MM.1S (cell line): ENCODE results near the gene RAB3GAP2.

ENCODE experiments used
- DNase-seq: peaks from one replicate; pipeline ENCODE4 v3.0.0-alpha.2; 2015
- H2AFZ ChIP-seq: fragments of 300-600 bp; sonication (generic); 2 replicates; pipeline ENCODE4 v1.6.0; 2016; ENCODE audit warnings: antibody characterized with exemption, low read length
- H3F3A ChIP-seq: fragments of 300-600 bp; sonication (generic); 2 replicates; pipeline ENCODE4 v1.6.1; 2016; ENCODE audit warnings: mild to moderate bottlenecking, antibody characterized with exemption, low read length, moderate library complexity, mixed read lengths; ENCODE audit not compliant: insufficient read depth
- H3K27ac ChIP-seq: fragments of 300-600 bp; sonication (generic); 2 replicates; pipeline ENCODE4 v1.5.1; 2016; ENCODE audit warnings: mild to moderate bottlenecking, low read length
- H3K27me3 ChIP-seq: fragments of 300-600 bp; sonication (generic); replicated peaks from 2 replicates; pipeline ENCODE4 v1.6.0; 2016; ENCODE audit warnings: low read length; ENCODE audit not compliant: insufficient read depth
- H3K36me3 ChIP-seq: fragments of 300-600 bp; sonication (generic); replicated peaks from 2 replicates; pipeline ENCODE4 v1.6.1; 2016; ENCODE audit warnings: mild to moderate bottlenecking, low read length, mixed read lengths; ENCODE audit not compliant: insufficient read depth
- H3K4me1 ChIP-seq: fragments of 300-600 bp; sonication (generic); 2 replicates; pipeline ENCODE4 v1.6.1; 2016; ENCODE audit warnings: low read length, mixed read lengths
- H3K4me2 ChIP-seq: fragments of 300-600 bp; sonication (generic); 2 replicates; pipeline ENCODE4 v1.6.0; 2016; ENCODE audit warnings: low read depth, low read length
- H3K4me3 ChIP-seq: fragments of 300-600 bp; sonication (generic); 2 replicates; pipeline ENCODE4 v1.5.1; 2016; ENCODE audit warnings: low read length, mixed read lengths
- H3K79me2 ChIP-seq: fragments of 300-600 bp; sonication (generic); 2 replicates; pipeline ENCODE4 v1.6.1; 2016; ENCODE audit warnings: mixed run types, low read length, mixed read lengths
- H3K9ac ChIP-seq: fragments of 300-600 bp; sonication (generic); 2 replicates; pipeline ENCODE4 v1.6.1; 2016; ENCODE audit warnings: low read length, mixed read lengths
- H3K9me2 ChIP-seq: fragments of 300-600 bp; sonication (generic); replicated peaks from 2 replicates; pipeline ENCODE4 v1.6.1; 2016; ENCODE audit warnings: mild to moderate bottlenecking, low read length, mixed read lengths; ENCODE audit not compliant: insufficient read depth
- H3K9me3 ChIP-seq: fragments of 300-600 bp; sonication (generic); replicated peaks from 2 replicates; pipeline ENCODE4 v1.6.1; 2016; ENCODE audit warnings: mild to moderate bottlenecking, low read length, mixed read lengths; ENCODE audit not compliant: insufficient read depth
- H4K20me1 ChIP-seq: fragments of 300-600 bp; sonication (generic); 2 replicates; pipeline ENCODE4 v1.6.1; 2016; ENCODE audit warnings: mild to moderate bottlenecking, low read length, moderate library complexity, mixed read lengths; ENCODE audit not compliant: insufficient read depth
- CTCF ChIP-seq: fragments of 300-600 bp; sonication (generic); IDR thresholded peaks from 2 replicates; pipeline ENCODE4 v1.5.1; 2016; ENCODE audit warnings: antibody characterized with exemption, low read length, mixed read lengths
- EZH2 ChIP-seq: fragments of 300-600 bp; sonication (generic); optimal IDR thresholded peaks from 2 replicates; pipeline ENCODE3; 2017; ENCODE audit warnings: low read depth, mild to moderate bottlenecking, antibody characterized with exemption, low read length, mixed read lengths
- EZH2phosphoT487 ChIP-seq: fragments of 300-600 bp; sonication (generic); IDR thresholded peaks from 2 replicates; pipeline ENCODE4 v1.6.1; 2018; ENCODE audit warnings: antibody characterized with exemption, low read length

Gene RAB3GAP2

GRCh38 chr1:220224611-220225124 is 47.6 kb downstream of the RAB3GAP2 start:
- no peak overlapping the region for H3K27ac ChIP-seq
- H3K4me2 ChIP-seq = no peak overlapping the region
- no peak overlapping the region for H2AFZ ChIP-seq
- TF ChIP-seq CTCF (no peak), EZH2phosphoT487 (no peak), EZH2 (no peak)
- H3K9ac ChIP-seq = no peak overlapping the region
- no peaks in the 10 kb centered on the region for H3K9me2 ChIP-seq
- no peak overlapping the region for H3K4me3 ChIP-seq
- H3K4me1 ChIP-seq = no peaks in the 10 kb centered on the region
- DNase-seq = no peak
- no peaks in the 10 kb centered on the region for H3K27me3 ChIP-seq
- H3K79me2 ChIP-seq = peaks cover 76% of the 10 kb centered on the region
- no peaks in the 10 kb centered on the region for H3K9me3 ChIP-seq
- no peaks in the 10 kb centered on the region for H3K36me3 ChIP-seq
- H4K20me1 ChIP-seq = no peaks in the 10 kb centered on the region
- H3F3A ChIP-seq = no peaks in the 10 kb centered on the region

GRCh38 chr1:220224033-220224432 is 48.2 kb downstream of the RAB3GAP2 start:
- Histone ChIP-seq H3K79me2 (peaks cover 77% of the 10 kb centered on the region), H3K27ac (no peak overlapping the region), H3K4me3 (no peak overlapping the region), H3K9ac (no peak overlapping the region), H2AFZ (no peak overlapping the region), H3K9me3 (no peaks in the 10 kb centered on the region), H3K4me1 (no peaks in the 10 kb centered on the region), H3K9me2 (no peaks in the 10 kb centered on the region), H4K20me1 (no peaks in the 10 kb centered on the region), H3K4me2 (no peak overlapping the region), H3F3A (no peaks in the 10 kb centered on the region), H3K36me3 (no peaks in the 10 kb centered on the region), H3K27me3 (no peaks in the 10 kb centered on the region)
- TF ChIP-seq EZH2phosphoT487 (no peak), CTCF (no peak), EZH2 (no peak)
- DNase-seq = no peak

DNA sequence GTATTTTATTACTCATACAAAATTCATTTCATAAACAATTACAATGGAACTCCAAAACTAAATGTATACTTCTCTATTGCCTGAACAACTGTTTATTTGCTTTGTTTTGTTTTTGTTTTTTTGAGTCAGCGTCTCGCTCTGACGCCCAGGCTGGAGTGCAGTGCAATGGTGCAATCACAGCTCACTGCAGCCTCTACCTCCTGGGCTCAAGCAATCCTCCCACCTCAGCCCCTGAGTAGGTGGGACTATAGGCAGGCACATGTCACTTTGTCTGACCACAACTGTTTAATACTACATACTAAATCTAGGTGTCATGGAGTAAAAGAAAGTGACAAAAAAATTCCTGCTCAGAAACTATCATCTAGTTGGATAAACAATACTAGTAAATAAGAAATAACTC is 49.3 kb downstream of the RAB3GAP2 start:
- Histone ChIP-seq H3K9ac (no peak overlapping the region), H3K27me3 (no peaks in the 10 kb centered on the region), H3F3A (no peaks in the 10 kb centered on the region), H3K9me3 (no peaks in the 10 kb centered on the region), H3K4me2 (no peak overlapping the region), H2AFZ (no peak overlapping the region), H4K20me1 (no peaks in the 10 kb centered on the region), H3K27ac (no peak overlapping the region), H3K36me3 (no peaks in the 10 kb centered on the region), H3K9me2 (no peaks in the 10 kb centered on the region), H3K4me1 (no peaks in the 10 kb centered on the region), H3K4me3 (no peak overlapping the region), H3K79me2 (peaks cover 78% of the 10 kb centered on the region)
- no peak for TF ChIP-seq CTCF
- no peak for TF ChIP-seq EZH2phosphoT487
- no peak for TF ChIP-seq EZH2
- no peak for DNase-seq
